ENCODE measurements around the gene RPTOR. TPM values are rescaled to one million over a fixed set of nuclear protein-coding genes. Genes with fewer than 3 reads are reported as not detected.

RPTOR gene
- total RNA-seq, 1 experiment from 2014 or later, result 25.1 TPM

GRCh38 chr17:80611816-80612215 is 67.2 kb downstream of the RPTOR start:
- Histone ChIP-seq H4K8ac (replicated peaks; ENCODE audit: insufficient read length, low read depth, low read length) (no peak overlapping the region), H3K9ac (ENCODE audit: extremely low read depth, insufficient read length, low read length) (no peak overlapping the region), H3K23ac (ENCODE audit: insufficient read length, low read depth, low read length) (no peak overlapping the region), H2AK5ac (ENCODE audit: insufficient read length, low read length) (no peak overlapping the region), H3K9me3 (ENCODE audit: control insufficient read depth, low read depth, low read length) (no peaks in the 10 kb centered on the region), H3K4ac (ENCODE audit: low read depth, low read length) (no peak overlapping the region), H2BK15ac (ENCODE audit: low read depth, low read length) (no peak overlapping the region), H3K23me2 (ENCODE audit: insufficient read length, low read depth, low read length, poor library complexity, severe bottlenecking) (no peaks in the 10 kb centered on the region), H2BK20ac (ENCODE audit: low read depth, low read length, poor library complexity, severe bottlenecking) (no peak overlapping the region), H2BK5ac (ENCODE audit: insufficient read length, low read length) (no peak overlapping the region), H2BK12ac (ENCODE audit: insufficient read length, low read depth, low read length) (no peak overlapping the region), H3K4me2 (ENCODE audit: insufficient read depth, insufficient read length, low read length) (no peak overlapping the region), H3K79me1 (ENCODE audit: insufficient read depth, low read depth, low read length, poor library complexity, severe bottlenecking) (peaks cover 3% of the 10 kb centered on the region), H2AFZ (ENCODE audit: low read length) (no peak overlapping the region), H4K91ac (ENCODE audit: insufficient read length, low read depth, low read length) (no peak overlapping the region), H3K56ac (ENCODE audit: insufficient read length, low read depth, low read length) (no peak overlapping the region), H3K14ac (ENCODE audit: insufficient read depth, low read length) (no peak overlapping the region), H3K27ac (ENCODE audit: insufficient read length, low read depth, low read length) (no peak overlapping the region), H2BK120ac (ENCODE audit: low read depth, low read length, poor library complexity, severe bottlenecking) (no peak overlapping the region), H3K79me2 (ENCODE audit: insufficient read depth, low read length) (peaks cover 5% of the 10 kb centered on the region; the same call in 1 of the 2 replicates), H3K27me3 (ENCODE audit: insufficient read depth, low read length) (no peaks in the 10 kb centered on the region), H3K4me1 (ENCODE audit: insufficient read depth, low read length) (no peaks in the 10 kb centered on the region), H4K5ac (ENCODE audit: insufficient read length, low read depth, low read length) (no peak overlapping the region), H3T11ph (ENCODE audit: low read length) (no peak overlapping the region), H4K20me1 (ENCODE audit: control insufficient read depth, insufficient read depth, insufficient read length) (peaks cover 3% of the 10 kb centered on the region), H3K18ac (ENCODE audit: insufficient read length, low read depth, low read length) (no peak overlapping the region)
- WGBS (ENCODE audit: extremely low coverage, insufficient read length, low lambda C conversion rate), result no CpG with 5 or more reads among the region's 1 CpG
- no peak for DNase-seq
- H3K27ac Mint-ChIP-seq, result no peak overlapping the region
- H3K9me3 Mint-ChIP-seq, result no peaks in the 10 kb centered on the region
- peaks cover 12 to 16% of the 10 kb centered on the region in 2 experiments for H3K4me1 Mint-ChIP-seq
- TF ChIP-seq CTCF (conservative IDR thresholded peaks at IDR 0.05), result no peak
- H3K4me3 Mint-ChIP-seq, result no peak overlapping the region
- H3K27me3 Mint-ChIP-seq (ENCODE audit: low read depth), result no peaks in the 10 kb centered on the region
- H3K36me3 Mint-ChIP-seq (ENCODE audit: insufficient read depth in 1 of 3, low read depth in 3 of 3), result no peaks in the 10 kb centered on the region

Data from H9 (cell line).